ENCODE results near the gene KRT34. TPM values are rescaled to one million over a fixed set of nuclear protein-coding genes. Genes with fewer than 3 reads are reported as not detected.
A peak's percentile ranks its signal among the peaks of the same experiment; 100 is the strongest.

Gene KRT34
- total and polyA plus RNA-seq, 5 donors = not detected

DNA sequence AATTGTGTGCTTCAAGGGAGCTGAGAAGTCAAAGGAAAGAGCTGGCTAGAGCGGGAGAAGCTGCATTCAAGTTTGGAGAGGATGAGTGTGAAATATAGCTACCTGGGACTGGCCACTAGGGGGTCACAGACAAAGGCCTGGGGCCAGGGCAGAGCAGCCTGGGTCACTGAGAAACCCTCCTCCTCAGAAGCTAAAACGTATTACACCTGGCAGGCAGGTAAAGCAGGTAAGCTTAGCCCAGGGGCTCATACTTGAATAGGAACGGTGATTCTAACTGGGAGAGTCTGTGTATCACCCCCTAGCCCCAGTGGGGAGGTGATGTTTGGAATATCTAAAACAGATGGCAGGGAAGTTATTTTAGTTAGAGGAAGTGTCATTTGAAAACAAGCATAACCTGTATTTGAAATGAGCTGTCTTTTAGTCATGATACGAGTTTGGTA, 35.5 kb upstream of the KRT34 start:
- Histone ChIP-seq H3K27me3 (ENCODE audit: control insufficient read depth, insufficient read depth) (no peaks in the 10 kb centered on the region), H3K27ac (ENCODE audit: low read length) (no peak overlapping the region), H3K4me3 (ENCODE audit: low read length) (no peak overlapping the region), H3K4me1 (ENCODE audit: control insufficient read depth, insufficient read depth, low read length) (no peaks in the 10 kb centered on the region), H3K9me3 (ENCODE audit: control insufficient read depth, low read length) (no peaks in the 10 kb centered on the region)
- ATAC-seq (no peak), DNase-seq (no peak)
- intact Hi-C loops (cut with DNase I) = no loop called here
- 45% methylated on average over 4 of the region's 4 CpGs for WGBS

DNA sequence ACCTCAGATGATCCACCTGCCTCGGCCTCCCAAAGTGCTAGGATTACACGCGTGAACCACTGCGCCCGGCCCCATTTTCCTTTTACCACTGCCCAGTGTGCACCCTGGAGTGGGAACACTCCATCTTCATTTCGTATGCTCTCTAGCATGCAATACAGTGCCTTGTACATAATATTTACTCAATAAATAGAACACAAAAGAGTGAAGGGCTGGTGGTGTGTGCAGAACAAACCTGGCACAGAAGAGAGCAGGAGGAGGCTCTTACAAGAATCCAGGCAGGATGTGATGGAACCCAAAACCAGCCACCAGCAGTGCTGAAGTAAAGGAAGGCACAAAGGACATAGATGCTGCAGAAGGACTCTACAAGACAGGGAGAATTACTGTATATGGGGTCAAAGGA, 35.0 kb upstream of the KRT34 start:
- no peaks in the 10 kb centered on the region for H3K27me3 ChIP-seq (ENCODE audit: control insufficient read depth, insufficient read depth)
- DNase-seq (no peak), ATAC-seq (no peak)
- 95% methylated on average over 6 of the region's 6 CpGs for WGBS
- intact Hi-C loops (cut with DNase I) = no loop called here
- H3K27ac ChIP-seq (ENCODE audit: low read length) = no peak overlapping the region
- no peaks in the 10 kb centered on the region for H3K9me3 ChIP-seq (ENCODE audit: control insufficient read depth, low read length)
- no peaks in the 10 kb centered on the region for H3K4me1 ChIP-seq (ENCODE audit: control insufficient read depth, insufficient read depth, low read length)
- H3K4me3 ChIP-seq (ENCODE audit: low read length) = no peak overlapping the region

DNA sequence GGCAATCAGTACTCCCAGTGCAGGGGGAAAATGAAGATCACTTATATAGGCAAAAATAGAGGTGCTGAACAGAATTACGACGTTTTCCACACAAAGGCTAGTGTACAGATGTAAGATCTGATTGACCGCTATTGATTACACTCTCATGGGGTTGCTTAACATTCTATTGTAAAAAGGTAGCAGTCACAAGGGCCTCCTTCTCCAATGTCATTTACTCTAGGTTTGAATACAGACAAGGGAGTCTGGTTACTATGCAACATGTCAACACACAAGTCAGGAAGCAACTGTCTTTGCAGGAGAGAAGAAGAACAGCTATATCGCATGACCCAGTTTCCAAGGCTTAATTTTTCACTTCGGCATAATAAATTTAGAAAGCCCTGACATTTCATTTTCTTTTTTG, 34.4 kb upstream of the KRT34 start:
- H3K4me3 ChIP-seq (ENCODE audit: low read length) = no peak overlapping the region
- no peaks in the 10 kb centered on the region for H3K4me1 ChIP-seq (ENCODE audit: control insufficient read depth, insufficient read depth, low read length)
- H3K9me3 ChIP-seq (ENCODE audit: control insufficient read depth, low read length) = no peaks in the 10 kb centered on the region
- intact Hi-C loops (cut with DNase I) = no loop called here
- no peak overlapping the region for H3K27ac ChIP-seq (ENCODE audit: low read length)
- H3K27me3 ChIP-seq (ENCODE audit: control insufficient read depth, insufficient read depth) = no peaks in the 10 kb centered on the region
- no peak for DNase-seq
- WGBS = 84% methylated on average over 5 of the region's 5 CpGs
- no peak for ATAC-seq

DNA sequence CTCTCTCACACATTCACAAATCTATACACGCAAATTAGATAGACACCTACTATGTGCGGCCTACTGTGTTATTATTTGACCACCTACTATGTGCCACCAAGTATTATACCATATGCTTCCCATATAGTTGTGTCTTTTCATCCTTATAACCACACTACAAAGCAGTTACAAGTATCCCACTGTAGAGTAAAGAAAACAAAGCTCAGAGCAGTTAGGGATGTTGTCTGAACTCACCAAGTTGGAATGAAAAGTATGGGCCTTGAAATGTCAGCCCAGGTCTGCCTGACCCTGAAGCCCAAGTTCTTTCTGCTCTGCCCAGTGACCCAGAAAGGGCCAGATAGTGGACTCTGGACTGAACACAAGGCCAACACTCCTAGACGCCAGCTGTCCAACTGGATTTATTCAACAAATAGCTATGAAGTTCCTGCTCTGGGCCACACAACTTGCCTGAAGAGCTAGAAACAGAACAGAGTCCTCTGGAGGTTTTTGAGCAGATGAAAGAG, 33.8 kb upstream of the KRT34 start:
- H3K27me3 ChIP-seq (ENCODE audit: control insufficient read depth, insufficient read depth) = no peaks in the 10 kb centered on the region
- no peak for DNase-seq
- H3K9me3 ChIP-seq (ENCODE audit: control insufficient read depth, low read length) = no peaks in the 10 kb centered on the region
- 69% methylated on average over 3 of the region's 3 CpGs for WGBS
- intact Hi-C loops (cut with DNase I) = no loop called here
- peak; percentile 48 to 61 for ATAC-seq
- H3K4me3 ChIP-seq (ENCODE audit: low read length) = no peak overlapping the region
- H3K4me1 ChIP-seq (ENCODE audit: control insufficient read depth, insufficient read depth, low read length) = no peaks in the 10 kb centered on the region
- H3K27ac ChIP-seq (ENCODE audit: low read length) = no peak overlapping the region

DNA sequence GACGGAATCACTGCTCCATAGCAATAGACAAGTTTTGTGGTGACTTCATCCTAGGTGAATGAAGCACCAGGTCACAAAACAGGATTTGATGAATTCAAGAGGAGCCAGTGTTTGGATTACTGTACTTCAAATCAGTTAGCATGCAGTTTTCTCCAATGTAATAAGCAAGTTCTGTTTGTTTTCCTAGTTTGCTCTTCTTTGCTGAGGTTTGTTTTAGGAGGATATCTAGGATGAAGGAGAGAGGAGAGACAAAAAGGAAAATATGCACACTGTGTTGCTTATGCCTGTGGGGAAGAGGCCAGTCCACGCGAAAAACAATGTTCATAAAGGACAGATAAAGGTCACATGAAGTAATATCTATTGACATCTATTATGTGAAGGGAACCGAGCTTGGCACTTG, 33.3 kb upstream of the KRT34 start:
- no peak for ATAC-seq
- Histone ChIP-seq H3K9me3 (ENCODE audit: control insufficient read depth, low read length) (no peaks in the 10 kb centered on the region), H3K27ac (ENCODE audit: low read length) (no peak overlapping the region), H3K4me3 (ENCODE audit: low read length) (no peak overlapping the region), H3K27me3 (ENCODE audit: control insufficient read depth, insufficient read depth) (no peaks in the 10 kb centered on the region), H3K4me1 (ENCODE audit: control insufficient read depth, insufficient read depth, low read length) (no peaks in the 10 kb centered on the region)
- no peak for DNase-seq
- 66% methylated on average over 4 of the region's 4 CpGs for WGBS
- intact Hi-C loops (cut with DNase I) = no loop called here

DNA sequence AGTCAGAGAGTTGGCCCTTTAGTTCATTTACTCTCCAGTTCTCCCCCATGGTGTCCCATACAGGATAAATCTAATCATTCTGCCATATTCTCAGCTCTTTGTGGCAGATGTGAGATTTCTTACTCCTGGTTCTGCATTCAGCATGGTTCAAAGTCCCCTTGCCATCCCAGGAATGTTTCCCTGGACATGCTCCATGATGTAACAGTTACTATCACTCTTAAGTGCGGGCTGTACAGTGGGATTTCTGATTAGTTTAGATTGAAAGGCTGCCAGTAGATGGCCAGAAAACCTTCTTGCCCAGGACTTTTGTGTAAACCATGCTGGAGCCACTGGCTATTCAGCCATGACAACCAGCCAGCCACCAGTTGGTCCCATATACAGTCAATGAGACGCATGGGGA, 31.9 kb upstream of the KRT34 start:
- DNase-seq (no peak), ATAC-seq (no peak)
- no peaks in the 10 kb centered on the region for H3K9me3 ChIP-seq (ENCODE audit: control insufficient read depth, low read length)
- no peaks in the 10 kb centered on the region for H3K27me3 ChIP-seq (ENCODE audit: control insufficient read depth, insufficient read depth)
- WGBS = 71% methylated on average over 2 of the region's 2 CpGs
- intact Hi-C loops (cut with DNase I) = no loop called here
- no peak overlapping the region for H3K27ac ChIP-seq (ENCODE audit: low read length)
- no peak overlapping the region for H3K4me3 ChIP-seq (ENCODE audit: low read length)
- H3K4me1 ChIP-seq (ENCODE audit: control insufficient read depth, insufficient read depth, low read length) = no peaks in the 10 kb centered on the region

DNA sequence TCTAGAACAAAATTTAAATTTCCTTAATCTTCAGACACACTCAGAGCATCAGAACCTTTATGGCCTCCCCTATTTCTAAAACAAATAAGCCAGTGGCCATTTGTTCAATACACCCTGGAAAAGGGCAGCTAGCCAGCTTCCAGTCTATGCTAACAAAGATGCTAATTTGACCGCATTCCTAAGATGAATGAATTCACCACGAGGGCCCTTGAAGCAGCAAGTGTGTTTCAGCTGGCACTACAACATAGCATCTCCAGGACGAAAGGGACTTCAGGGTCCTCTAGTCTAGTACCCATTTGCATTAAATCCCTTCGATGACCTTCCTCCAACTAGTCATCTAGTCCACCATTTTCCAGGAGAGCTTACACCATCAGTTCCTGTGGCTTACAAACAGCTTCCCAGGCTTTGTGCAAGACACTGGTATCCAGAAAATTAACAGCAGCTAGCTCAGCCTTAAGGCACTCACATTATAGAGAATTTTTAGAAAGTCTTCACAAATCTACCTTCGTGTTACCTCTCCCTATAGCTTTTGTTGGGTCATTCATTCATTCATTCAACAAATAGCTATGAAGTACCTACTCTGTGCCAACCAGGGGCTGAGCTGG, 31.3 kb upstream of the KRT34 start:
- H3K27ac ChIP-seq (ENCODE audit: low read length) = no peak overlapping the region

DNA sequence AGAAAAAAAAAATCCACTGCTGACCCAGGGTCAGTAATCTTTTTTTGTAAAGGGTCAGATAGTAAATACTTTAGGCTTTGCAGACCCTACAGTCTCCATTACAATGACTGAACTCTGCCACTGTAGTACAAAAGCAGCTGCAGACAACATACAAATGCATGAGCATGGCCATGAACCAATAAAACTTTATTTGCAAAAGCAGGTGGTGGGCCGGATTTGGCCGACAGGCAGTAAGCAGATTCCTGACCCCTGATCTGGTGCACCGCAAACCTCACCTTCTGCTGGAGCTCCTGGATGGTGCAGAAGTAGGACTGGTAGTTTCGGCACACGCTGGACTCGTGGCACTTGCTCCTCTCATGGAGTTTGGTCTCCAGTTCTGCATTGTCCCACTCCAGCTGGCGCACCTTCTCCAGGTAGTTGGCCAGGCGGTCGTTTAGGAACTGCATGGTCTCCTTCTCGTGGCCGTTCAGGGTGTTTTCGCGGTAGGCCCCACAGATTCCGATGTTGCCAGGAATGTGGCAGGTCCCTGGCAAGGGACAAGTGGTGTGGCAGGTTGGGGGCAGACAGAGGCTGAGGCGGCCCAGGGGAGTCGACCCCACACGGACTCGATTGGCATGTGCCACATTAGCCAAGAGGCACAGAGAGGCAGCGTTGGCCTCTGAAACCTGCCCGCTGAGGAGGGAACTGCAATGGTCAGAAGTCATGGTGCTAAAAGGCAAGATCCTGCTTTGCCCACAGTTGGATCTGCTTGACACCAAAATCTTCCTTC, 29.1 kb upstream of the KRT34 start:
- Histone ChIP-seq H3K4me3 (ENCODE audit: low read length) (no peak overlapping the region), H3K9me3 (ENCODE audit: control insufficient read depth, low read length) (no peaks in the 10 kb centered on the region), H3K4me1 (ENCODE audit: control insufficient read depth, insufficient read depth, low read length) (no peaks in the 10 kb centered on the region), H3K27ac (ENCODE audit: low read length) (no peak overlapping the region), H3K27me3 (ENCODE audit: control insufficient read depth, insufficient read depth) (no peaks in the 10 kb centered on the region)
- ATAC-seq (no peak), DNase-seq (no peak)
- intact Hi-C loops (cut with DNase I) = no loop called here
- 94% methylated on average over 20 of the region's 20 CpGs for WGBS

More for the DNA sequence above, 31.3 kb upstream of the KRT34 start:
- Histone ChIP-seq H3K27me3 (ENCODE audit: control insufficient read depth, insufficient read depth) (no peaks in the 10 kb centered on the region), H3K4me1 (ENCODE audit: control insufficient read depth, insufficient read depth, low read length) (no peaks in the 10 kb centered on the region), H3K4me3 (ENCODE audit: low read length) (no peak overlapping the region), H3K9me3 (ENCODE audit: control insufficient read depth, low read length) (no peaks in the 10 kb centered on the region)
- ATAC-seq (no peak), DNase-seq (no peak)
- 64% methylated on average over 5 of the region's 5 CpGs for WGBS
- intact Hi-C loops (cut with DNase I) = no loop called here

DNA sequence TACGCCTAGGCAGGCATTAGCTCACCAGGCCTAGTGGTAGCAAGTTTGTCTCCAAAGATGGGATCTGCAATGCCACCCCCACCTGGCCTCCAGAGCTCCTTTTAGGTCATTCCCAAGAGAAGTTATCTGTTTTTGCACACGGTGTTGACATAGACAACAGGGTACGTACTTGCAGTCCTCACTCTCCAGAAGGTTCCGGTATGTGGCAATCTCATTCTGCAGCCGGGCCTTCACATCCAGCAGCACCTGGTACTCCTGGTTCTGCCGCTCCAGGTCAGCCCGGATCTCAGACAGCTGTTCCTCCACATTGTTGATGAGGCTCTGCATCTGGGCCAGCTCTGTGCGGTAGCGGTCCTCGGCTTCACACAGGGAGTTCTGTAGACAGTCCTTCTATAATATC, 25.1 kb upstream of the KRT34 start:
- H3K4me1 ChIP-seq (ENCODE audit: control insufficient read depth, insufficient read depth, low read length) = no peaks in the 10 kb centered on the region
- intact Hi-C loops (cut with DNase I) = no loop called here
- H3K9me3 ChIP-seq (ENCODE audit: control insufficient read depth, low read length) = no peaks in the 10 kb centered on the region
- DNase-seq (no peak), ATAC-seq (no peak)
- no peak overlapping the region for H3K4me3 ChIP-seq (ENCODE audit: low read length)
- no peaks in the 10 kb centered on the region for H3K27me3 ChIP-seq (ENCODE audit: control insufficient read depth, insufficient read depth)
- no peak overlapping the region for H3K27ac ChIP-seq (ENCODE audit: low read length)
- WGBS = 92% methylated on average over 10 of the region's 10 CpGs

DNA sequence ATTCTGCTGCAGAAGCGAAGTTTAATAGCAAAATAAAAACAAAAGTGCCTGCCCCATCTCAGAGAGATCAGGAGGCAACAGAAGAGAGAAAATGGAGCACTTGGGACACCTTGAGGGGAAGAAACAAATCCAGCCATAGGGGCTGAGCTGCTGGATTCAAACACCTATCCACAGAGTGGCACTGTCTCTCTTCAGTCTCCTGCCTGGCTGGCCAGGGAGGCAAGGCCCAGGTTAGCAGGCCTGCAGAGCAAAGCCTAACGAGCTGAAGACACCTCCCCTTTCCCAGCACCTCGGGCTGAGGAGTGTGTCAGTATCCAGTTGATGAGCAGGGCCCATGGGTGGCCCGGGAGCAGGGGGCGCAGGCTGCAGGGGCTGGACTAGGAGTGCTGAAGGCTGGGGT, 24.1 kb upstream of the KRT34 start:
- H3K4me3 ChIP-seq (ENCODE audit: low read length) = no peak overlapping the region
- intact Hi-C loops (cut with DNase I) = no loop called here
- WGBS = 53% methylated on average over 5 of the region's 5 CpGs
- no peak overlapping the region for H3K27ac ChIP-seq (ENCODE audit: low read length)
- H3K4me1 ChIP-seq (ENCODE audit: control insufficient read depth, insufficient read depth, low read length) = no peaks in the 10 kb centered on the region
- no peaks in the 10 kb centered on the region for H3K27me3 ChIP-seq (ENCODE audit: control insufficient read depth, insufficient read depth)
- ATAC-seq = no peak
- no peak for DNase-seq
- H3K9me3 ChIP-seq (ENCODE audit: control insufficient read depth, low read length) = no peaks in the 10 kb centered on the region

DNA sequence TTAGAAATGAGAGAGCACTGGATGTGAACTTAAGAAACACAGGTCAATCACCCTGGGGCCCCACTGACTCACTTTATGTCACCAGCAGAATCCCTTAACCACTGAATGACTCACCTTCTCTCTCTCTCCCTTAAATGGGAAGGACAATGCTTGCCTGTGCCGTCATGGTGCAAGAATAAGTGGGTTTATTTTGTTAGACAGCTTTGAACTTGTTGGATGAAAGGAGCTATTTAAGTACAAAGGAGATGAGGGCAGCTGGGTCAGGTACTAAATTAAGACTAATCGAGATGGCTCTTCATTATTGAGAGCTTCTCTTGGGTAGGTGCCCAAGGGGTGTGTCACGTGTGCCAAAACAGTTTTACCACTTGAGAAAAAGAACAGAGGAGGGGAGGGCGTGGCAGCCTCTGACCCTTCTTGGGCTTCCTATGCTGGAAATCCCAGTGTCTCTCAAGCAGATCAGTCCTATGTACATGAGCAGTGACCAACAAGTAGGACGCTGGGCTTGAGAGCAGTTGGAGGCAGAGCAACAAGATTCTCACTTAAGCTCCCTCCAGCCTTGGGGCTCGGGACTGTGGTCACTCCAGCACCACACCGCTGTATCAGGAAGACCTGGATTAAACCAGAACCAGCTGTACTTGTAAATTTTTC, 22.0 kb upstream of the KRT34 start:
- intact Hi-C loops (cut with DNase I) = no loop called here
- Histone ChIP-seq H3K4me1 (ENCODE audit: control insufficient read depth, insufficient read depth, low read length) (no peaks in the 10 kb centered on the region), H3K9me3 (ENCODE audit: control insufficient read depth, low read length) (no peaks in the 10 kb centered on the region), H3K27me3 (ENCODE audit: control insufficient read depth, insufficient read depth) (no peaks in the 10 kb centered on the region), H3K4me3 (ENCODE audit: low read length) (no peak overlapping the region), H3K27ac (ENCODE audit: low read length) (no peak overlapping the region)
- ATAC-seq (peak; percentile 19 to 34), DNase-seq (no peak)
- WGBS = 58% methylated on average over 7 of the region's 7 CpGs
